GM12872 (cell line): Measurements from ENCODE around the gene COA5.

Experiments
- TF ChIP-seq, protein P1 (sequence below): IDR thresholded peaks from 3 replicates; pipeline ENCODE4 v1.5.1; 2011; ENCODE audit warnings: low read depth, mild to moderate bottlenecking, low read length, moderate library complexity; ENCODE audit not compliant: insufficient read depth

Gene COA5

DNA sequence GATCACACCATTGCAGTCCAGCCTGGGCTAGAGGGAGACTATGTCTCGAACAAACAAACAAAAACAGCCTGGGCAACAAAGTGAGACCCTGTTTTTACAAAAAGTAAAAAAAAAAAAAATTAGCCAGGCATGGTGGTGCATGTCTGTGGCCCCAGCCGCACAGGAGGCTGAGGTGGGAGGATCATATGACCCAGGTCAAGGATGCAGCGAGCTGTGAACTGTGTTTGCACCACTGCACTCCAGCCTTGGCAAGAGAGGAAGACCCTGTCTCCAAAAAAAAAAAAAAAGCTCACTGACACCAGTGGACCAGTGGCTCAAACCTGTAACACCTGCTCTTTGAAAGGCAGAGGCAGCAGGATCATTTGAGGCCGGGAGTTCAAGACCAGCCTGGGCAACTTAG is 40.1 kb upstream of the COA5 start:
- TF ChIP-seq, protein P1, sequence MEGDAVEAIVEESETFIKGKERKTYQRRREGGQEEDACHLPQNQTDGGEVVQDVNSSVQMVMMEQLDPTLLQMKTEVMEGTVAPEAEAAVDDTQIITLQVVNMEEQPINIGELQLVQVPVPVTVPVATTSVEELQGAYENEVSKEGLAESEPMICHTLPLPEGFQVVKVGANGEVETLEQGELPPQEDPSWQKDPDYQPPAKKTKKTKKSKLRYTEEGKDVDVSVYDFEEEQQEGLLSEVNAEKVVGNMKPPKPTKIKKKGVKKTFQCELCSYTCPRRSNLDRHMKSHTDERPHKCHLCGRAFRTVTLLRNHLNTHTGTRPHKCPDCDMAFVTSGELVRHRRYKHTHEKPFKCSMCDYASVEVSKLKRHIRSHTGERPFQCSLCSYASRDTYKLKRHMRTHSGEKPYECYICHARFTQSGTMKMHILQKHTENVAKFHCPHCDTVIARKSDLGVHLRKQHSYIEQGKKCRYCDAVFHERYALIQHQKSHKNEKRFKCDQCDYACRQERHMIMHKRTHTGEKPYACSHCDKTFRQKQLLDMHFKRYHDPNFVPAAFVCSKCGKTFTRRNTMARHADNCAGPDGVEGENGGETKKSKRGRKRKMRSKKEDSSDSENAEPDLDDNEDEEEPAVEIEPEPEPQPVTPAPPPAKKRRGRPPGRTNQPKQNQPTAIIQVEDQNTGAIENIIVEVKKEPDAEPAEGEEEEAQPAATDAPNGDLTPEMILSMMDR = no peak

DNA sequence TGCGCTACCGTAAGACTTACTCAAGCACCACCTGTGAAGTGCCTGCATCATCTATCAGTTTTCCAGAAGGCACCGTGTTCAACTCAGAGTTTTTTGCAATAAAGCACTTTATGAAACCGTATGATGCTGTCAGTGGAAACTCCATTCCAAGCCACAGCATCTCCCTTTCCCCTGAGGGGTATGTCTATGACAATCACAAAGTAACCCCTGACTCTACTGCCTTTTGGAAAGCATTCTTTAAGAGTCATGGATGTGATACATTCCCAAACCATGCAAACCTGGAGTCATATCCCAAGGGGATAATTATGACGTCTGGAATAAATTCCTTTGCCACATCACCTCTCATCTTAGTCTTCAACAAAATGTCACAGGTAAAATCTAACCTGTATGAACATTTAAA is 39.3 kb upstream of the COA5 start:
- TF ChIP-seq, protein P1 = no peak

DNA sequence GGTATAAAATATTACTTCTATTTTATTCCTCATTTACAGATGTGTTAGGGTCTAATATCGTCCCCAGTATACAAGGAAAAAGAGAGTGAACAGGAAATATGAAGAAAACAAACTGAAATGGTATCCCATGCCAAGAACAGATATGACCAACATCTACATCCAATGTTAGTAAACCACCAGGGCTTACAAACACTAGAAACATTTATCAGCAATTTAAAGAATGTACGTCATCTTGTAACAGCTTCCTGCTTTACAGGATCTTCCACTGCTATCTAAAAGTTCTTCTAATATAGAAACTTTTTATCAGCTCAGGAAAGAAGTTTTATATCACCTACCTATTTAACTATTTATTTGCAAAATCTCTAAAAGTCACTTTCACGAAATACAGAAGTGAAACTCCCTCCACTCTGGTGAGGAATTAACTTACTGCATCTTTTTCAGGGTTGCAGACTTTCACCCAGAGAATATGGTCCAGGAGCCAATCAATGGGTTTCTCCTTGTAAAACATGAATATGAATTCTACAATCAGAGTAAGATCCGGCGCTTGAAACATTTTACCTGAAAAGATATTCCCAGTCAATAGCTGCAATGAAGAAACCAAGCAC is 35.3 kb upstream of the COA5 start:
- TF ChIP-seq, protein P1 = no peak

DNA sequence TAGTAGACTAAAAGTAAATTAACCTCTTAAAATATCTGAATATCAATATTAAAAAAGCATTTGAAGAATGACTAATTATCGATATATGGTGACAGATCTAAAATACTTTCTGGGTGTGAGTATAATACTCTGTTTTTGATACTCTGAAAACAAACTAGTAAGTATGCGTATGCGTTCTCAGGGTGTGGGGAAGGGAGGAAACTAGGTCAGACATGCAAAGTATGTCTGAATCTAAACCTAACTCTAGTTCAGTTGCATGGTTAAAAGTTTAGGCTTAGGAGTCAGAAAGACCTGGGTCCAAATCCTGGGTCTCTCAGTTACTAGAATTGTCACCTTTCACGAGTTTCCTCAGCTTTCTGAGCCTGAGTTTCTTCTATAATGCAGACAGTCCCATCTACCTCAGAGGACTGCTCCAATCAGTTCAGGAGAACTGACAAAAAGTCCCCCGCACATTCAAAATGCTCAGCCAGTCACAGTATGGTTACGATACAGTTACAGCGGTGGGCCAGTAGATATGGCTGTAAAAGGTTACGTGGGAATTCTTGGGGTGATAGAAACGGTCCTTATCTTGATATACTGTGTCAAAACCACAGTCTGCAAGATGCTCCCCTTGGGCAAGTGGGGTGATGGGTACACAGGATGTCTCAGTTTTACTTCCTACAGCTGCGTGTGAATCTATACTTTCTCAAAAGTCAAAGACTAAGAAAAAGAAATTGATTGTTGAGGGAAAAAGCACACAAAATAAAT is 29.3 kb upstream of the COA5 start:
- TF ChIP-seq, protein P1 = no peak

DNA sequence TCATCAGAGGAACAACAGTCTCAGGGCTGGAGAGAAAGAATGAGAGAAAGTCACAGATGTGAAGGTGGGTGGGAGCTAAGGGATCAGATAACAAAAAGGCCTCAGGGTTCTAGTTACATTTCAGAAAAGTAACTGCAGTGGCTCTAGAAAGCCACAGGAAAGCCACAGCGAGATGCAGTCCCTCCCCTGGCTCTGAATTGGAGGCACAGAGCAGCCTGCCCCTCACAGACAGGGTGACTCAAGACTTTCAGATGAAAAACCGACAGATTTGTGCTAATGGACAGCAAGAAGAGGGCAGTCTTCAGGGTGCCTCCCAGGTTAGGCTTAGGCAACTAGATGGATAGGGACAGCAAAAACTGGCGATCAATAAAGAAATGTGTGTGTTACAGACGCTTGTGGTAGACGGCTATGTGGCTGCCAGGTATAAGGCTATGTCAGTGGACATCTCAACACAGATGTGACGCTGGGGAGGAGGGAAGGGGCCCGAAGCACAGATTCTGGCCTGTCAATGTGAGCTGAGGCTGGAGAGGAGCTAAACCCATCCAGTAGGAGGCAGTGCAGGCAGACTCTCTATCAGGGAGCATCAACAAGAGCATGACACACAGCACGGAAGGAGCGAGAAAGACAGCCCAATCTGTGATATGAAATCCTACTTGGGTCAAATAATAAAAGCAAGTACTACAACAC is 26.2 kb upstream of the COA5 start:
- TF ChIP-seq, protein P1 = peak; percentile 44; the same call in 2 of the 3 replicates

DNA sequence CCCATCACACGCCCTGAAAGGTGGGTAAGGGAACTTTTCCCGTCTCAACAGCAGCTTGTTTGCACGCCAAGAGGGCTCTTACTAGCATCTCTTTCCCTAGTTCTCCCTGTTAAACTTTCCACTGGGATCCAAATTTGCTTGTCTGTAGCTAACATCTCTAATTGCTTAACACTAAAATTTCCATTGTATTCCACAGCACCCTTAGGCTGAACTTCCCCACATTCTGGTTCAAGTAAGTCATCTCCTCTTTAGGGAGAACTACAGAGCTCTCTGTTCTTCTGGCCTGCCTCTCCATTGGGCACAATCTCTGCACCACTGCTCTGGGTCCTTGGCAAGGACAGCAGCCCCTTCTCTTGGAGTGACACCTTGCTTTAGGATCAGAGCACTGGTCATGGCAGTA is 24.0 kb upstream of the COA5 start:
- TF ChIP-seq, protein P1 = no peak

DNA sequence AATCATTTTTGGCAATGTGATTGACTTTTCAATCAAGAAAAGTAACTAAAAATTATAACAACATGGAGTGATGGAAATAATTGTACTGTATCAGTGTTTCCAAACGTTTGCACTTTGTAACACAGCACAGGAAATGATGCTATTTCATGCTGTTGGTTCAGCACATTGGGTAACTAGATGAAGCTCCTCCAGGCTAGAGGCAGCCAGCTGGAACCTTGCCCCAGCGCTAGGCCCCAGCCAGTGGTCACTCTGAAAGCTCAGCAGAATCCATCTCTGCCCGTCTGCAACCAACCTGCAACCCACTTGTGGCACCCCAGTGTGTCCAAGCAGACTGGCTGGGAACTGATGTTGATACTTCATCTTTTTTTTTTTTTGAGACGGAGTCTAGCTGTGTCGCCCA is 15.3 kb upstream of the COA5 start:
- TF ChIP-seq, protein P1 = no peak
